H1 (cell line): ENCODE measurements around the gene MOV10L1. TPM values are rescaled to one million over a fixed set of nuclear protein-coding genes. Genes with fewer than 3 reads are reported as not detected.
A peak's percentile ranks its signal among the peaks of the same experiment; 100 is the strongest.

ENCODE experiments used
- CTCF ChIA-PET: fragments of 300-600 bp; sonication (Branson Sonifier 250); formaldehyde crosslinking; loops from one replicate; lab custom pipeline; 2021; ENCODE audit not compliant: partially characterized antibody; lab: Charles Lee
- POLR2A ChIA-PET: fragments of 300-600 bp; sonication (Branson Sonifier 250); formaldehyde crosslinking; loops from one replicate; lab custom pipeline; 2021; ENCODE audit warnings: inconsistent platforms; ENCODE audit not compliant: partially characterized antibody; lab: Charles Lee
- DNase-seq, 2 experiments: peaks; one replicate each; pipeline versions ENCODE4 v3.0.0 to v3.0.0-alpha.2; 2010 to 2022; ENCODE audit warnings: low spot score in 2 of 2, low read depth in 1 of 2, mixed read lengths in 1 of 2
- FAIRE-seq: peaks from 2 replicates; lab custom pipeline; 2011; peaks lifted over from hg19 to GRCh38; lab: Jason Lieb, UNC
- H2AFZ ChIP-seq: 2 replicates; pipeline ENCODE4 v1.8.1; 2012; ENCODE audit warnings: low read length, inconsistent platforms
- H2AK5ac ChIP-seq: 2 replicates; pipeline ENCODE4 v1.6.1; 2013; ENCODE audit warnings: low read depth, low read length
- H2BK120ac ChIP-seq: replicated peaks from 2 replicates; pipeline ENCODE3; 2013; ENCODE audit warnings: low read depth, low read length, inconsistent platforms
- H2BK12ac ChIP-seq: 2 replicates; pipeline ENCODE4 v1.6.1; 2013; ENCODE audit warnings: low read depth, low read length
- H2BK15ac ChIP-seq: 2 replicates; pipeline ENCODE4 v1.6.1; 2013; ENCODE audit warnings: low read length
- H2BK20ac ChIP-seq: 2 replicates; pipeline ENCODE4 v1.6.1; 2013; ENCODE audit warnings: low read length
- H2BK5ac ChIP-seq: 2 replicates; pipeline ENCODE4 v1.6.1; 2013; ENCODE audit warnings: low read depth, low read length
- H3K14ac ChIP-seq: 2 replicates; pipeline ENCODE4 v1.6.1; 2013; ENCODE audit warnings: inconsistent platforms; ENCODE audit not compliant: insufficient read length
- H3K18ac ChIP-seq: 2 replicates; pipeline ENCODE4 v1.6.1; 2013; ENCODE audit warnings: low read length; ENCODE audit errors: extremely low read depth
- H3K23ac ChIP-seq: 2 replicates; pipeline ENCODE4 v1.6.1; 2013; ENCODE audit warnings: inconsistent platforms; ENCODE audit not compliant: insufficient read length
- H3K23me2 ChIP-seq: 2 replicates; pipeline ENCODE4 v1.6.1; 2013; ENCODE audit warnings: low read depth, low read length
- H3K27ac ChIP-seq: 2 replicates; pipeline ENCODE4 v1.6.1; 2011; ENCODE audit warnings: low read depth, low read length, inconsistent platforms
- H3K27me3 ChIP-seq, 4 experiments: replicated peaks in 1 of 4; 1 replicate in 1 of 4; 2 replicates in 3 of 4; pipeline versions ENCODE4 v1.6.1 to v1.8.1; 2011 to 2013; ENCODE audit warnings: low read length in 3 of 4, mild to moderate bottlenecking in 3 of 4, inconsistent platforms in 2 of 4, mixed read lengths in 2 of 4, moderate library complexity in 1 of 4; ENCODE audit not compliant: control insufficient read depth in 3 of 4, insufficient read depth in 3 of 4; ENCODE audit errors: extremely low read depth in 1 of 4
- H3K36me3 ChIP-seq, 4 experiments: 2 replicates each; pipeline versions ENCODE4 v1.6.1 to v1.8.1; 2011 to 2013; ENCODE audit warnings: mild to moderate bottlenecking in 4 of 4, low read length in 3 of 4, moderate library complexity in 2 of 4, control low read depth in 1 of 4, inconsistent platforms in 1 of 4; ENCODE audit not compliant: insufficient read depth in 4 of 4, control insufficient read depth in 2 of 4
- H3K4ac ChIP-seq: replicated peaks from 2 replicates; pipeline ENCODE3; 2013; ENCODE audit warnings: low read length, low read depth, mixed read lengths, inconsistent platforms; ENCODE audit not compliant: insufficient read length
- H3K4me1 ChIP-seq, 4 experiments: replicated peaks in 1 of 4; 1 replicate in 1 of 4; 2 replicates in 3 of 4; pipeline versions ENCODE4 v1.6.1 to v1.8.1; 2011 to 2013; ENCODE audit warnings: low read length in 3 of 4, inconsistent platforms in 2 of 4, mixed read lengths in 1 of 4; ENCODE audit not compliant: insufficient read depth in 4 of 4, control insufficient read depth in 3 of 4
- H3K4me2 ChIP-seq, 2 experiments: 2 replicates each; pipeline versions ENCODE4 v1.6.1 to v1.8.1; 2011 to 2013; ENCODE audit warnings: low read depth in 2 of 2, low read length in 2 of 2, control low read depth in 1 of 2, inconsistent platforms in 1 of 2, mild to moderate bottlenecking in 1 of 2; ENCODE audit not compliant: insufficient read depth in 1 of 2
- H3K4me3 ChIP-seq, 4 experiments: fragments of 200-600, 300-600 bp in 1 of 4; sonication (generic), shearing (Covaris generic), sonication (Bioruptor Twin) in 1 of 4; 2 replicates each; pipeline versions ENCODE4 v1.5.1 to v1.8.1; 2011 to 2016; ENCODE audit warnings: low read length in 4 of 4, low read depth in 3 of 4, control low read depth in 2 of 4, inconsistent platforms in 2 of 4, mild to moderate bottlenecking in 2 of 4, mixed read lengths in 1 of 4, moderate library complexity in 1 of 4; ENCODE audit not compliant: insufficient read depth in 2 of 4; ENCODE audit errors: extremely low read depth in 1 of 4
- H3K56ac ChIP-seq: replicated peaks from 2 replicates; pipeline ENCODE3; 2013; ENCODE audit warnings: low read depth, mild to moderate bottlenecking, mixed read lengths, low read length, inconsistent platforms; ENCODE audit not compliant: insufficient read length
- H3K79me1 ChIP-seq: 2 replicates; pipeline ENCODE4 v1.6.1; 2013; ENCODE audit warnings: low read depth, low read length, control low read depth
- H3K79me2 ChIP-seq, 2 experiments: 2 replicates each; pipeline versions ENCODE4 v1.6.1 to v1.8.1; 2012 to 2013; ENCODE audit warnings: low read length in 2 of 2, mild to moderate bottlenecking in 2 of 2, inconsistent platforms in 1 of 2; ENCODE audit not compliant: insufficient read depth in 2 of 2, control insufficient read depth in 1 of 2
- H3K9ac ChIP-seq, 4 experiments: replicated peaks in 1 of 4; 1 replicate in 1 of 4; 2 replicates in 3 of 4; pipeline versions ENCODE4 v1.6.1 to v1.8.1; 2011 to 2013; ENCODE audit warnings: low read depth in 3 of 4, low read length in 3 of 4, control low read depth in 2 of 4, mild to moderate bottlenecking in 2 of 4, moderate library complexity in 2 of 4, inconsistent platforms in 1 of 4; ENCODE audit errors: extremely low read depth in 1 of 4
- H3K9me3 ChIP-seq, 2 experiments: 2 replicates each; pipeline versions ENCODE4 v1.6.1 to v1.8.1; 2012 to 2013; ENCODE audit warnings: mild to moderate bottlenecking in 2 of 2, moderate library complexity in 2 of 2, control low read depth in 1 of 2, inconsistent platforms in 1 of 2, low read depth in 1 of 2, low read length in 1 of 2, mixed read lengths in 1 of 2; ENCODE audit not compliant: insufficient read depth in 2 of 2
- H4K20me1 ChIP-seq, 2 experiments: replicated peaks in 1 of 2; 2 replicates each; pipeline versions ENCODE3 to v1.8.1; 2011 to 2013; ENCODE audit warnings: inconsistent platforms in 2 of 2, low read length in 2 of 2, mild to moderate bottlenecking in 1 of 2; ENCODE audit not compliant: insufficient read depth in 2 of 2, control insufficient read depth in 1 of 2
- H4K5ac ChIP-seq: 2 replicates; pipeline ENCODE4 v1.6.1; 2013; ENCODE audit warnings: low read length, low read depth, mixed read lengths, inconsistent platforms; ENCODE audit not compliant: insufficient read length
- H4K8ac ChIP-seq: 2 replicates; pipeline ENCODE4 v1.8.0; 2013; ENCODE audit warnings: mild to moderate bottlenecking, moderate library complexity, low read length, inconsistent platforms; ENCODE audit not compliant: insufficient read depth; ENCODE audit errors: extremely low read depth
- H4K91ac ChIP-seq: replicated peaks from 2 replicates; pipeline ENCODE3; 2013; ENCODE audit warnings: low read length, mixed read lengths, inconsistent platforms; ENCODE audit not compliant: insufficient read length
- ATF2 ChIP-seq: IDR thresholded peaks from 2 replicates; pipeline ENCODE4 v1.6.1; 2012; ENCODE audit warnings: low read length, inconsistent platforms
- CREB1 ChIP-seq: IDR thresholded peaks from 2 replicates; pipeline ENCODE4 v1.6.1; 2012; ENCODE audit warnings: inconsistent platforms
- FOSL1 ChIP-seq: IDR thresholded peaks from 2 replicates; pipeline ENCODE4 v1.6.1; 2011; ENCODE audit warnings: mild to moderate bottlenecking, low read depth, low read length, moderate library complexity; ENCODE audit not compliant: insufficient read depth
- JUN ChIP-seq: IDR thresholded peaks from 2 replicates; pipeline ENCODE4 v1.6.1; 2011; ENCODE audit warnings: low read depth, mild to moderate bottlenecking, improper control_type of control experiment, low read length
- PHF8 ChIP-seq: fragments of 200-600 bp; sonication (generic); conservative IDR thresholded peaks from 2 replicates; pipeline ENCODE4 v1.7.1; 2012; ENCODE audit warnings: low read depth, mild to moderate bottlenecking, inconsistent platforms, low read length, moderate library complexity
- POLR2A ChIP-seq, 2 experiments: IDR thresholded peaks; 1 replicate in 1 of 2; 2 replicates in 1 of 2; pipeline ENCODE4 v1.6.1; 2011; ENCODE audit warnings: low read depth in 2 of 2, low read length in 2 of 2, mild to moderate bottlenecking in 2 of 2; ENCODE audit errors: control extremely low read depth in 1 of 2
- RNF2 ChIP-seq: fragments of 200-900, 300-1000 bp; sonication (generic); IDR thresholded peaks from 2 replicates; pipeline ENCODE4 v1.7.1; 2016; ENCODE audit warnings: borderline replicate concordance, low read depth, mild to moderate bottlenecking, antibody characterized with exemption, low read length; ENCODE audit not compliant: poor library complexity, severe bottlenecking; ENCODE audit errors: missing control alignments
- TEAD4 ChIP-seq: IDR thresholded peaks from 2 replicates; pipeline ENCODE4 v1.6.1; 2012; ENCODE audit warnings: low read depth, low read length, inconsistent platforms, mixed read lengths
- WGBS, 2 experiments: shearing (Covaris generic) in 1 of 2; methylation state at CpG; one replicate each; pipeline versions ENCODE4 v1.1.6 to v1.1.7; 2013 to 2015; ENCODE audit warnings: low lambda C conversion rate in 2 of 2, mixed read lengths in 2 of 2, inconsistent platforms in 1 of 2, low coverage in 1 of 2, missing lambda C conversion rate in 1 of 2; ENCODE audit not compliant: insufficient replicate concordance in 2 of 2, insufficient coverage in 1 of 2, insufficient read length in 1 of 2; ENCODE audit errors: extremely low coverage in 1 of 2, missing lambda C conversion rate in 1 of 2; 5-methylcytosine and 5-hydroxymethylcytosine counted together
- polyA plus RNA-seq, 7 experiments: library from polyadenylated mRNA; depleted of rRNA in 3 of 7; stranded (reverse) in 5 of 7; unstranded in 2 of 7; fragments of >200 nt in 5 of 7; fragments of 200-250 nt in 2 of 7; gene quantifications; 1 replicate in 5 of 7; 2 replicates in 1 of 7; 4 replicates in 1 of 7; pipeline versions ENCODE4 v1.2.1 to v1.2.3, GENCODE V29; 2011 to 2013; ENCODE audit warnings: missing spikeins in 2 of 7, mixed read lengths in 2 of 7
- total RNA-seq: library from RNA; stranded (reverse); fragmentation: NEBNext Ultra II Directional; extraction: Animal tissue kit (Norgen Biotek cat#: 25700); gene quantifications from 2 replicates; pipeline ENCODE4 v1.2.1, GENCODE V29; 2021
- TF ChIP-seq, protein P1 (sequence below): IDR thresholded peaks from 2 replicates; pipeline ENCODE4 v1.6.1; 2012; ENCODE audit warnings: inconsistent platforms

Gene MOV10L1
- total and polyA plus RNA-seq, 2 of the 8 experiments (the other 6 are each of a cell fraction or from before 2014, with no cell fraction given): 0.32 TPM; not detected in 1

- H3K27ac ChIP-seq: no peak overlapping the region
- H3K9me3 ChIP-seq: 0 out of 4 replicates have a peak, but pooled peaks cover 0 to 4% of the 10 kb centered on the region in 2 experiments
- no peak overlapping the region for H2BK120ac ChIP-seq
- H2AK5ac ChIP-seq: no peak overlapping the region
- peak overlapping the region in 1 of 2 experiments; percentile 65; a peak in 2 of 4 replicates for H3K4me2 ChIP-seq
- H2BK12ac ChIP-seq: no peak overlapping the region
- no peak overlapping the region for H2BK15ac ChIP-seq
- H3K14ac ChIP-seq: no peak overlapping the region
- no peak overlapping the region for H3K9ac ChIP-seq
- H3K27me3 ChIP-seq: peaks cover 8 to 20% (median 11%) of the 10 kb centered on the region in 4 experiments
- no peaks in the 10 kb centered on the region for H4K20me1 ChIP-seq
- H2BK20ac ChIP-seq: no peak overlapping the region
- FAIRE-seq: no peak
- no peak overlapping the region for H3K56ac ChIP-seq
- H3K36me3 ChIP-seq: no peaks in the 10 kb centered on the region
- peaks cover 15% of the 10 kb centered on the region; the same call in 1 of the 2 replicates for H3K23me2 ChIP-seq
- H2AFZ ChIP-seq: no peak overlapping the region
- H3K4ac ChIP-seq: no peak overlapping the region
- no peaks in the 10 kb centered on the region for H3K79me1 ChIP-seq
- no peak for DNase-seq
- no peak overlapping the region for H2BK5ac ChIP-seq
- no peak overlapping the region for H4K8ac ChIP-seq
- WGBS, 2 experiments: 80% methylated on average over 7 of the region's 14 CpGs; no CpG with 5 or more reads in 1 of the 2 experiments
- ChIA-PET POLR2A (interaction anchor here (0.7 kb wide), 1 partner anchor 139 kb away, joined by 4 read pairs; the partner anchor contains the start of genes ALG12 and CRELD2), CTCF (interaction anchor here (1.0 to 1.7 kb wide), 4 partner anchors 23 to 93 kb away, joined by 3 to 8 read pairs (median 4); no protein-coding TSS in a partner anchor)
- peak overlapping the region in 2 of 4 experiments; percentile 62 to 66; a peak in 3 of 8 replicates for H3K4me3 ChIP-seq
- H3K4me1 ChIP-seq: peaks cover 0 to 11% (median 2%) of the 10 kb centered on the region in 4 experiments; a peak in 4 of 7 replicates
- no peak overlapping the region for H4K91ac ChIP-seq
- H4K5ac ChIP-seq: no peak overlapping the region
- H3K79me2 ChIP-seq: no peaks in the 10 kb centered on the region
- H3K23ac ChIP-seq: no peak overlapping the region
- H3K18ac ChIP-seq: no peak overlapping the region
- TF ChIP-seq PHF8 (no peak), FOSL1 (no peak), ATF2 (no peak), TEAD4 (no peak), POLR2A (IDR thresholded peaks at IDR 0.05; ENCODE audit: control extremely low read depth in 1 of 2, low read depth in 2 of 2, low read length in 2 of 2) (no peak), RNF2 (no peak), CREB1 (no peak), JUN (no peak)
- TF ChIP-seq, protein P1, sequence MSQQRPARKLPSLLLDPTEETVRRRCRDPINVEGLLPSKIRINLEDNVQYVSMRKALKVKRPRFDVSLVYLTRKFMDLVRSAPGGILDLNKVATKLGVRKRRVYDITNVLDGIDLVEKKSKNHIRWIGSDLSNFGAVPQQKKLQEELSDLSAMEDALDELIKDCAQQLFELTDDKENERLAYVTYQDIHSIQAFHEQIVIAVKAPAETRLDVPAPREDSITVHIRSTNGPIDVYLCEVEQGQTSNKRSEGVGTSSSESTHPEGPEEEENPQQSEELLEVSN: no peak
Measured at GRCh38 chr22:50057278-50058060, 32.3 kb upstream of the MOV10L1 start.
